Chondrocyte (in vitro differentiated cells): ENCODE data around the gene CTH. TPM values are rescaled to one million over a fixed set of nuclear protein-coding genes. Genes with fewer than 3 reads are reported as not detected.

Experiments used
- DNase-seq: peaks from one replicate; pipeline ENCODE4 v3.0.0; 2021; ENCODE audit warnings: mixed read lengths, low spot score
- H3K27ac Mint-ChIP-seq: one replicate; pipeline ENCODE4 v1.8.0; 2021; ENCODE audit warnings: mild to moderate bottlenecking, moderate library complexity, mixed read lengths; ENCODE audit not compliant: unreplicated experiment
- H3K27me3 Mint-ChIP-seq: 2 replicates; pipeline ENCODE4 v1.8.0; 2021; ENCODE audit warnings: low read depth, mixed read lengths
- H3K36me3 Mint-ChIP-seq: 2 replicates; pipeline ENCODE4 v1.8.0; 2021; ENCODE audit warnings: low read depth, mixed read lengths
- H3K4me1 Mint-ChIP-seq: 2 replicates; pipeline ENCODE4 v1.8.0; 2021; ENCODE audit warnings: low read depth, mild to moderate bottlenecking, mixed read lengths
- H3K4me3 Mint-ChIP-seq: one replicate; pipeline ENCODE4 v1.8.0; 2021; ENCODE audit warnings: mild to moderate bottlenecking, moderate library complexity, mixed read lengths; ENCODE audit not compliant: unreplicated experiment
- H3K9me3 Mint-ChIP-seq: 2 replicates; pipeline ENCODE4 v1.8.0; 2021; ENCODE audit warnings: low read depth, mixed read lengths
- CTCF ChIP-seq: fragments of 200-600 bp; sonication (generic); IDR thresholded peaks from 2 replicates; pipeline ENCODE4 v1.5.0; 2021; ENCODE audit warnings: antibody characterized with exemption, mild to moderate bottlenecking, moderate library complexity
- total RNA-seq: library from RNA; stranded (reverse); gene quantifications from 3 replicates; pipeline ENCODE4 v1.2.1, GENCODE V29; 2021

The CTH gene
- total RNA-seq, 1 donor from 2014 or later: 14.9 TPM

GRCh38 chr1:70426154-70427131, 15.4 kb downstream of the CTH start:
- peaks cover 21% of the 10 kb centered on the region for H3K36me3 Mint-ChIP-seq
- DNase-seq: no peak
- peaks cover 5% of the 10 kb centered on the region for H3K4me1 Mint-ChIP-seq
- H3K9me3 Mint-ChIP-seq: peaks cover 7% of the 10 kb centered on the region
- no peaks in the 10 kb centered on the region for H3K27me3 Mint-ChIP-seq
- no peak for TF ChIP-seq CTCF
- no peak overlapping the region for H3K27ac Mint-ChIP-seq
- no peak overlapping the region for H3K4me3 Mint-ChIP-seq

GRCh38 chr1:70427976-70428375, 16.9 kb downstream of the CTH start:
- peaks cover 7% of the 10 kb centered on the region for H3K9me3 Mint-ChIP-seq
- H3K27me3 Mint-ChIP-seq: no peaks in the 10 kb centered on the region
- H3K36me3 Mint-ChIP-seq: peaks cover 31% of the 10 kb centered on the region
- H3K27ac Mint-ChIP-seq: peak overlapping the region; percentile 29
- no peak for TF ChIP-seq CTCF
- no peak overlapping the region for H3K4me3 Mint-ChIP-seq
- peaks cover 5% of the 10 kb centered on the region for H3K4me1 Mint-ChIP-seq
- no peak for DNase-seq

GRCh38 chr1:70429219-70429618, 18.2 kb downstream of the CTH start:
- peaks cover 5% of the 10 kb centered on the region for H3K4me1 Mint-ChIP-seq
- TF ChIP-seq CTCF: no peak
- DNase-seq: no peak
- H3K27ac Mint-ChIP-seq: no peak overlapping the region
- H3K36me3 Mint-ChIP-seq: peaks cover 35% of the 10 kb centered on the region
- peaks cover 7% of the 10 kb centered on the region for H3K9me3 Mint-ChIP-seq
- no peak overlapping the region for H3K4me3 Mint-ChIP-seq
- no peaks in the 10 kb centered on the region for H3K27me3 Mint-ChIP-seq

GRCh38 chr1:70429757-70430156, 18.7 kb downstream of the CTH start:
- Mint-ChIP-seq H3K27me3 (no peaks in the 10 kb centered on the region), H3K4me3 (no peak overlapping the region), H3K9me3 (peaks cover 7% of the 10 kb centered on the region), H3K27ac (no peak overlapping the region), H3K36me3 (peaks cover 36% of the 10 kb centered on the region), H3K4me1 (peaks cover 5% of the 10 kb centered on the region)
- no peak for TF ChIP-seq CTCF
- DNase-seq: no peak

- Mint-ChIP-seq H3K27me3 (no peaks in the 10 kb centered on the region), H3K4me1 (peaks cover 5% of the 10 kb centered on the region), H3K36me3 (peaks cover 36% of the 10 kb centered on the region), H3K4me3 (no peak overlapping the region), H3K27ac (no peak overlapping the region), H3K9me3 (peaks cover 7% of the 10 kb centered on the region)
- no peak for DNase-seq
- no peak for TF ChIP-seq CTCF
Measured at GRCh38 chr1:70431317-70431716, 20.2 kb downstream of the CTH start.
